Astrocyte of the spinal cord (primary cell): ENCODE data around the gene SPOCK1.

ENCODE experiments used
- DNase-seq: peaks from one replicate; pipeline ENCODE4 v3.0.0; 2011; ENCODE audit warnings: low read depth, low spot score
- H3K4me3 ChIP-seq: 2 replicates; pipeline ENCODE4 v1.5.1; 2011; ENCODE audit warnings: low read depth, mild to moderate bottlenecking, low read length, moderate library complexity
- in situ Hi-C: cut with HindIII; loops from 2 replicates; pipeline ENCODE4 v1.10.0; 2017; ENCODE audit warnings: low sequenced_read_pairs
- TF ChIP-seq, protein P1 (sequence below): IDR thresholded peaks from 2 replicates; pipeline ENCODE4 v1.5.1; 2012; ENCODE audit warnings: low read depth, mild to moderate bottlenecking, low read length, inconsistent platforms

Gene SPOCK1

DNA sequence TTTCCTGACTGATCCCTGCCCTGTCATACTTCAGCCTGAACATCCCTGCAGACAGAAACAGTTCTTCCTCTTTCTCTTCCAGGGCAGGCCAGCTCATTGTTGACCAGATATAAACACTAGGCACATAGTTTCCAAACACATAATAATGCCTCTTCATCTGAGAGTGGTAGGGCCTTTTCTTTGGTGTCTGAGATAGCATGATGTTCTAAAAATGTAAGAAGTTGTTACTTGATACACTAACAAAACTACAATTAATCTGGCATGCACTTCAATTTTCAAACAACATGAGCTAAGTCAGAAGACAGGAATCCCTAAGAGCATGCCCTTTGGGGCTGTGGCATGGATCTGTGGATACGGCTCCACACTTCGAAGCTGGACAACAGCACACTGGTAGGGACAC is 246.6 kb downstream of the SPOCK1 start:
- H3K4me3 ChIP-seq: no peak overlapping the region
- TF ChIP-seq, protein P1, sequence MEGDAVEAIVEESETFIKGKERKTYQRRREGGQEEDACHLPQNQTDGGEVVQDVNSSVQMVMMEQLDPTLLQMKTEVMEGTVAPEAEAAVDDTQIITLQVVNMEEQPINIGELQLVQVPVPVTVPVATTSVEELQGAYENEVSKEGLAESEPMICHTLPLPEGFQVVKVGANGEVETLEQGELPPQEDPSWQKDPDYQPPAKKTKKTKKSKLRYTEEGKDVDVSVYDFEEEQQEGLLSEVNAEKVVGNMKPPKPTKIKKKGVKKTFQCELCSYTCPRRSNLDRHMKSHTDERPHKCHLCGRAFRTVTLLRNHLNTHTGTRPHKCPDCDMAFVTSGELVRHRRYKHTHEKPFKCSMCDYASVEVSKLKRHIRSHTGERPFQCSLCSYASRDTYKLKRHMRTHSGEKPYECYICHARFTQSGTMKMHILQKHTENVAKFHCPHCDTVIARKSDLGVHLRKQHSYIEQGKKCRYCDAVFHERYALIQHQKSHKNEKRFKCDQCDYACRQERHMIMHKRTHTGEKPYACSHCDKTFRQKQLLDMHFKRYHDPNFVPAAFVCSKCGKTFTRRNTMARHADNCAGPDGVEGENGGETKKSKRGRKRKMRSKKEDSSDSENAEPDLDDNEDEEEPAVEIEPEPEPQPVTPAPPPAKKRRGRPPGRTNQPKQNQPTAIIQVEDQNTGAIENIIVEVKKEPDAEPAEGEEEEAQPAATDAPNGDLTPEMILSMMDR: no peak
- in situ Hi-C loops: no loop called here
- DNase-seq: no peak

- TF ChIP-seq, protein P1: no peak
- no peak overlapping the region for H3K4me3 ChIP-seq
- in situ Hi-C loops: no loop called here
- DNase-seq: no peak
These were observed 248.7 kb downstream of the SPOCK1 start for GRCh38 chr5:137250421-137250820.

DNA sequence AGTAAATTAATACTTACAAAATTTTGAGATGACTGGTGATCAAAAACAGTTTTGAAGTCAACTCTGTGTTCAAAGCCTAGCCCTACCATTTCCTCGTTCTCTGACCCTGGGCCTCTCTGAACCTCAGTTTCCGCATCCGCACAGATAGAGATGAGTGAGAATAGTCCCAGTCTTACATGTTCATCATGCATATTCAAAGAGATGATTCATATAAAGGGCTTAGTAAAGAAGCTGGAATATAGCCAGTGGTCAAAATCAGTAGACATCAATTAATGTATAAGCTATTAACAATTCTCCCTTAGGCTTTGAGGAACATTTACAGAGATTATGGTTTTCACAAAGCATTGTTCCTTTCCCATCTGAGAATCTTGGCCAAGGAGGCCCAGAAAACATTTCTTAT is 250.6 kb downstream of the SPOCK1 start:
- no peak overlapping the region for H3K4me3 ChIP-seq
- DNase-seq: no peak
- in situ Hi-C loops: no loop called here

GRCh38 chr5:137245438-137245837 is 253.7 kb downstream of the SPOCK1 start:
- TF ChIP-seq, protein P1: no peak
- in situ Hi-C loops: no loop called here
- DNase-seq: no peak
- no peak overlapping the region for H3K4me3 ChIP-seq

More for the DNA sequence above, 250.6 kb downstream of the SPOCK1 start:
- TF ChIP-seq, protein P1: no peak

DNA sequence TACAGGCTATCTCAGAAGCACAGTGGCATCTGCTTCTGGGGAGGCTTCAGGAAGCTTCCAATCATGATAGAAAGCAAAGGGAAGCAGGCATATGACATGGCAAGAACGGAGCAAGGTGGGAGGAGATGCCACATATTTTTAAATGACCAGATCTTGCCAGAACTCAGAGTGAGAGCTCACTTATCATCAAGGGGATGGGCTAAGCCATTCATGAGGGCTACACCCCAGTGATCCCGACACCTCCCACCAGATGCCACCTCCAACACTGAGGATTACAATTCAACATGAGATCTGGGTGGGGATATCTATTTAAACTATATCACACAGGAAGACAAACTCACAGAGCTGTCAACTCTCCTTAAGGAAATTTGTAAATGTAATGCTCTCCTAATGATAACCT is 258.8 kb downstream of the SPOCK1 start:
- DNase-seq: no peak
- TF ChIP-seq, protein P1: no peak
- H3K4me3 ChIP-seq: no peak overlapping the region
- in situ Hi-C loops: no loop called here

DNA sequence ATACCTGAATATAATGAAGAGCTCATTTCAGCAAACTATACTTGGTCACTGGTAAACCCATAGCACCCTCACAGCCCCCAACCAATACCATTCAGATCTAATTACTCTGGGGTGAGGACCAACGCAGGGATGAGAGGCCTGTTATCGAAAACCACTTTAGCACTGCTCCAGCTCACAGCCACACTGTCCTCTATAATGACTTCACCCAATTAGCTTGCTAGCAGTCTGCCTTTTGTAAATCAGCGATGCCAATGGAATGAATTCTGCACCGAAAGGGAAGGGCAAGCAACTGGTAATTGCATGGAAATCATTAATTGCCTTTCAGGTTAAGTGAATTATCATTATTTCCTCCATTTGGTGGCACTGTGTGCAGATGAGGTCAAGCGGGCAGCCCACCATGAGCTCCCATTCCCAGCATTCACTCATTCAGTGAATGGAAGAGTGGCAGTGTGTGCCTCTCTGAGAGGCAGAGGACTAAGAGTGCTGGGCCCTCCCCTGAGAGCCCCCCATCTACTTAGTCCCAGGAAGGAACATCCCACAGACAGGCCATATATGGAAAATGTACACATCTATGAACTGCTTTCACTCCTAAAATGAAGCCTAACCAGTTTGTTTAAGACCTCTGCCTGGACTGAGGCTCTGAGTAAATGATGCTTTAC is 262.1 kb downstream of the SPOCK1 start:
- in situ Hi-C loops: no loop called here
- H3K4me3 ChIP-seq: no peak overlapping the region
- TF ChIP-seq, protein P1: no peak
- no peak for DNase-seq
